Measurements from ENCODE around the gene CHM. TPM values are rescaled to one million over a fixed set of nuclear protein-coding genes. Genes with fewer than 3 reads are reported as not detected.

CHM gene
- total RNA-seq, 3 donors from 2014 or later = 12.2 to 16.7 (median 14.6) TPM

Other genes with a start within 250 kb of the CHM start
- gene DACH2, start 100.9 kb upstream of the CHM start, total RNA-seq = not detected